Pancreas (tissue), 10 donors: ENCODE measurements around the gene MUSK. TPM values are rescaled to one million over a fixed set of nuclear protein-coding genes. Genes with fewer than 3 reads are reported as not detected.

ENCODE experiments used
- ATAC-seq, 4 donors: fragments of 200-7000 bp; cut with Tn5 transposase; one replicate each; pipeline versions ENCODE4 v1.8.0 to v1.9.1; 2020; ENCODE audit warnings: mild to moderate bottlenecking in 4 of 4, moderate library complexity in 4 of 4
- DNase-seq, 6 donors: peaks; one replicate each; pipeline ENCODE4 v3.0.0-alpha.2; 2020
- FAIRE-seq: peaks from 2 replicates; lab custom pipeline; 2012; peaks lifted over from hg19 to GRCh38; lab: Jason Lieb, UNC
- H3K27ac ChIP-seq, 4 donors: fragments of 200-600 bp; sonication (generic); 1 replicate in 3 of 4; 2 replicates in 1 of 4; pipeline versions ENCODE4 v1.5.0 to v1.8.0; 2020
- H3K27me3 ChIP-seq, 4 donors: fragments of 200-600 bp; one replicate each; pipeline ENCODE4 v1.8.0; 2021
- H3K36me3 ChIP-seq, 3 donors: fragments of 200-600 bp; sonication (generic) in 1 of 3; one replicate each; pipeline versions ENCODE4 v1.5.0 to v1.8.0; 2020 to 2021
- H3K4me1 ChIP-seq, 3 donors: fragments of 200-600 bp; one replicate each; pipeline ENCODE4 v1.8.0; 2021
- H3K4me3 ChIP-seq, 4 donors: fragments of 200-600 bp; sonication (generic) in 2 of 4; one replicate each; pipeline versions ENCODE4 v1.5.0 to v1.8.0; 2020 to 2021
- H3K9me3 ChIP-seq, 4 donors: fragments of 200-600 bp; one replicate each; pipeline ENCODE4 v1.8.0; 2021
- CTCF ChIP-seq, 4 donors: fragments of 200-600 bp; sonication (generic) in 3 of 4; IDR thresholded peaks; one replicate each; pipeline versions ENCODE4 v1.5.0 to v1.8.0; 2021; ENCODE audit warnings: antibody characterized with exemption in 4 of 4
- WGBS, 2 donors: extraction: QIAGEN DNeasy Blood & Tissue Kit; methylation state at CpG; one replicate each; pipeline ENCODE4 v1.1.7; 2013; 5-methylcytosine and 5-hydroxymethylcytosine counted together
- intact Hi-C, 3 donors: fragments of 100-400 bp; cut with DNase I; formaldehyde crosslinking; loops; one replicate each; pipeline versions ENCODE4 v1.11.1 to v1.14.2; 2022
- polyA plus RNA-seq, 2 donors: library from polyadenylated mRNA; stranded (reverse); fragments of 200-250 nt; gene quantifications; one replicate each; pipeline ENCODE4 v1.2.3, GENCODE V29; 2013
- total RNA-seq, 6 donors: library from RNA; stranded (reverse); fragmentation: NEBNext Ultra II Directional in 4 of 6; extraction: Animal tissue kit (Norgen Biotek cat#: 25700) in 4 of 6; gene quantifications; one replicate each; pipeline versions ENCODE4 v1.2.1 to v1.2.4, GENCODE V29; 2021 to 2023
- donor health status: healthy with polysubstance abuse.
- donor health status: DM: no; HTN: no; CAD: no; lungs with moderate emphysema.
- donor health status: DM: no; HTN: no; CAD: no.
- donor health status: control.
- donor health status: control.
- donor health status: Bipolar disorder and iron deficiency.
- donor health status: DM: yes; HTN: yes; CAD: no.
- donor health status: DM: no; HTN: no; CAD: no.
- donor health status: DM: no; HTN: no; CAD: no.
- donor health status: DM: yes; HTN: yes; CAD: no.

MUSK gene
- total and polyA plus RNA-seq, 8 donors = 0.06 to 0.39 (median 0.16) TPM; not detected in 4

DNA sequence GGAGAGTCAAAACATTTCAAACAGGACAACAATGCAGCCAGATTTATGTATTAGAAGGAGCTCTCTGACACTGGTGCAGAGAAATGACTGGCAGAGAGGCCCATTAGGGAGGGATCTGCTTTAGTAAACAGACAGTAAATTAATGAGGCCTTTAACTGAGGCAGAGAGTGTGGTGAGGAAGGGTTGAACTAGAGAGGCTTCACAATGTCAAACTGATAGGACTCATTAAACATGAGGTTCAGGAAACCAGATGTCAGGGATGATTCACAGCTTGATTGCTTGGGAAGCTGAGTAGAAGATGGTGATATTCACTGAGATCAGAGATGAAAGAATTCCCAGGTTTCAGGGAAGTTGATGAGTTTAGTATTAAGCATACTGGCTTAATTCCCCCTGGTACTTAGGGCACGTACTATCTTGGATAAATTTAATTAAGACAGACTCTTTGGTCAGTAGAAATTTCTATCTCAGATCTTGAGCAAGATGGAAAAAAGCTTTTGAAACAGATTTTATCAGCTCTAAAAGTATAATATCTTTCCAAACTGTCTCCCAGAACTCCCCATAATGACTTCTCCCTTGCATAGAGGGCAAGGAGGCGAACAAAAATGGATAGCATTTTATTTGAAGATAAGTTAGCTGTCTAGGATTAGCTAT, 8.6 kb upstream of the MUSK start:
- Histone ChIP-seq H3K4me3 (no peak overlapping the region), H3K36me3 (no peaks in the 10 kb centered on the region), H3K27ac (no peak overlapping the region), H3K9me3 (no peaks in the 10 kb centered on the region), H3K27me3 (no peaks in the 10 kb centered on the region), H3K4me1 (no peaks in the 10 kb centered on the region)
- TF ChIP-seq CTCF (IDR thresholded peaks at IDR 0.05) = no peak
- ATAC-seq (no peak), DNase-seq (no peak), FAIRE-seq (no peak)
- 88 to 89% methylated on average over 2 of the region's 2 CpGs for WGBS, 2 donors
- intact Hi-C loops = no loop called here

GRCh38 chr9:110669433-110669832, 842 bp downstream of the MUSK start:
- 37 to 53% methylated on average over 5 of the region's 5 CpGs for WGBS, 2 donors
- FAIRE-seq (no peak), DNase-seq (no peak), ATAC-seq (peak in 3 of 4 donors; percentile 30 to 60 (median 54))
- Histone ChIP-seq H3K27ac (no peak overlapping the region), H3K36me3 (no peaks in the 10 kb centered on the region), H3K4me1 (no peaks in the 10 kb centered on the region), H3K9me3 (no peaks in the 10 kb centered on the region), H3K4me3 (no peak overlapping the region), H3K27me3 (no peaks in the 10 kb centered on the region)
- TF ChIP-seq CTCF (IDR thresholded peaks at IDR 0.05) = no peak
- intact Hi-C loops = no loop called here

DNA sequence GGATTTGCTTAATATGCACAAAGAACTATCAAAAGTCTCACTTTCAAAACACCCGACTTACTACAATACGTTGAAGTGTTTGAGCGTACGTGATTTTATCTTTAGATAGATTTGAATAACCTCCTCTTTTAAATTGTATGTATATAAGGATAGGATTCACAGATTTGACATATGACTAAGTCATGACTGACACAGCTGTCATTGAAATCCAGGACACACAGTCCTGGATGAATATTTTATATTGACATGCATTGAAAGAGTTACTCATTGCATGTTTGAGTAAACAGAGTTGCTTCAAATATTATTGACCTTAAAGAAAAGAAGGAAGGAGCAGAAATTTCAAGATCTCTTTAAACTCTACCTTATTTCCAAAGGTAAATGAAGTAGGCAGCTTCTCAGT, 3.3 kb downstream of the MUSK start:
- Histone ChIP-seq H3K36me3 (no peaks in the 10 kb centered on the region), H3K27ac (no peak overlapping the region), H3K4me1 (no peaks in the 10 kb centered on the region), H3K9me3 (no peaks in the 10 kb centered on the region), H3K4me3 (no peak overlapping the region), H3K27me3 (no peaks in the 10 kb centered on the region)
- ATAC-seq (no peak), FAIRE-seq (no peak), DNase-seq (no peak)
- intact Hi-C loops = no loop called here
- no peak for TF ChIP-seq CTCF (IDR thresholded peaks at IDR 0.05)
- WGBS, 2 donors = 84 to 95% methylated on average over 4 of the region's 4 CpGs

DNA sequence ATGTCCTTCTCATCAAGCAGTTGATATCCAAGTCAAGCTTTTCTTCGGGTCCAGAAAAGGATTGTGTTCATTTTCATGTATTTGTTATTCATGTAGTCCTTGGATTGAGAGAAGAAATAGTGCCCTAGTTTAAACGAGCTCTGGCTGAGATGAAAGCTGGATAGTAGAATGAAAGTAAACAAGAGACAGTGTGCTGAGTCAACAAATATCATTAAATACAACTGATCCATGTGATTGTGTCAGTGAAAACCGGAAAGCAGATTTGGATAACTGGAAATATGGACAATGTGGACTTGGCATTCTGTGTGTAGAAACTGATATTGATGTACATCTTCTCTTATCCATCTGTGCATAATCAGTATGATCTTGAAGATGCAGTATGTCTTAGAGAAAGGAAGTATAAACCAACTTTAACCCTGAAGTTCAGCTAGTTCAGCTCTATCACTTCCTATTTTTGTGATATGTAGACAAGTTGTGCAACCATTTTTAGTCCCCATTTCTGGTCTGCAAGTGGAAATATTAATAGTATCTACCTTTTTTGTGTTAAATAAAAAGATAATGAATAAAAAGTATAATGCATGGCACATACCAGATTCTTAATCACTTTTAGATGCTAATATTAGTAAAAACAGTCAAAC, 4.4 kb downstream of the MUSK start:
- H3K27me3 ChIP-seq = no peaks in the 10 kb centered on the region
- WGBS, 2 donors = 36 to 41% methylated on average over 3 of the region's 3 CpGs
- no peaks in the 10 kb centered on the region for H3K4me1 ChIP-seq

More for the DNA sequence above, 4.4 kb downstream of the MUSK start:
- Histone ChIP-seq H3K9me3 (no peaks in the 10 kb centered on the region), H3K4me3 (no peak overlapping the region), H3K27ac (no peak overlapping the region), H3K36me3 (no peaks in the 10 kb centered on the region)
- DNase-seq (no peak), ATAC-seq (no peak), FAIRE-seq (no peak)
- intact Hi-C loops = no loop called here
- no peak for TF ChIP-seq CTCF (IDR thresholded peaks at IDR 0.05)
